NCI-H2107 treated with DMSO at 0.1 percent for 48 hours (cell line): ENCODE measurements around the gene HOXB8.
A peak's percentile ranks its signal among the peaks of the same experiment; 100 is the strongest.

Experiments used
- DNase-seq: peaks from one replicate; lab custom pipeline; 2025; ENCODE audit not compliant: unreplicated experiment; lab: John Stamatoyannopoulos, UW

HOXB8 gene

GRCh38 chr17:48596735-48597527 is 18.2 kb downstream of the HOXB8 start:
- DNase-seq: no peak

GRCh38 chr17:48596000-48596734 is 18.9 kb downstream of the HOXB8 start:
- no peak for DNase-seq

GRCh38 chr17:48595278-48595999 is 19.7 kb downstream of the HOXB8 start:
- DNase-seq: no peak

GRCh38 chr17:48594538-48595277 is 20.4 kb downstream of the HOXB8 start:
- no peak for DNase-seq

GRCh38 chr17:48593840-48594537 is 21.1 kb downstream of the HOXB8 start:
- peak; percentile 93 for DNase-seq

GRCh38 chr17:48593126-48593829 is 21.8 kb downstream of the HOXB8 start, which contains the start of gene HOXB5:
HOXB5 (minus strand) TSS chr17:48593779; CDS start chr17:48593682, 97 bp downstream.
- no peak for DNase-seq

- no peak for DNase-seq
Observed at GRCh38 chr17:48592577-48592976, 22.5 kb downstream of the HOXB8 start.

GRCh38 chr17:48592057-48592514 is 23.0 kb downstream of the HOXB8 start:
- DNase-seq: no peak

GRCh38 chr17:48591255-48592056 is 23.6 kb downstream of the HOXB8 start:
- DNase-seq: no peak

- no peak for DNase-seq
Observed at GRCh38 chr17:48590607-48591161, 24.4 kb downstream of the HOXB8 start.

GRCh38 chr17:48589831-48590606 is 25.1 kb downstream of the HOXB8 start, which contains the start of gene HOXB3:
HOXB3 (minus strand) TSS chr17:48590241; CDS start chr17:48552474, 37,767 bp downstream.
- no peak for DNase-seq

GRCh38 chr17:48589060-48589830 is 25.8 kb downstream of the HOXB8 start:
- peak; percentile 73 for DNase-seq

GRCh38 chr17:48588528-48588927 is 26.6 kb downstream of the HOXB8 start:
- peak; percentile 61 for DNase-seq

GRCh38 chr17:48588074-48588415 is 27.0 kb downstream of the HOXB8 start:
- no peak for DNase-seq

GRCh38 chr17:48587276-48588073 is 27.6 kb downstream of the HOXB8 start:
- DNase-seq: peak; percentile 94
